Choroid plexus epithelial cell (primary cell): ENCODE results near the gene SYF2.

ENCODE experiments used
- DNase-seq: peaks from one replicate; pipeline ENCODE4 v3.0.0-alpha.2; 2010; ENCODE audit warnings: low read depth
- H3K4me3 ChIP-seq: 2 replicates; pipeline ENCODE4 v1.5.1; 2011; ENCODE audit warnings: low read depth, mild to moderate bottlenecking, control low read depth, low read length, moderate library complexity
- CTCF ChIP-seq: conservative IDR thresholded peaks from 2 replicates; pipeline ENCODE4 v1.5.1; 2011; ENCODE audit warnings: low read depth, mild to moderate bottlenecking, control low read depth, inconsistent platforms, low read length, moderate library complexity

SYF2 gene

GRCh38 chr1:25247024-25247828, 14.9 kb upstream of the SYF2 start, which contains the start of gene RSRP1:
RSRP1 (minus strand) TSS chr1:25247454; CDS start chr1:25246963, 491 bp downstream.
- H3K4me3 ChIP-seq, result peak within 1 kb of the TSS; percentile 97
- peak; percentile 6 for TF ChIP-seq CTCF
- DNase-seq, result peak; percentile 99

- no peak for TF ChIP-seq CTCF
- peak; percentile 40 for DNase-seq
- H3K4me3 ChIP-seq, result peak overlapping the region; percentile 97
Observed at GRCh38 chr1:25246600-25247023, 14.3 kb upstream of the SYF2 start.

- peak; percentile 58 for DNase-seq
- peak overlapping the region; percentile 97 for H3K4me3 ChIP-seq
- no peak for TF ChIP-seq CTCF
Observed at GRCh38 chr1:25245809-25246599, 13.7 kb upstream of the SYF2 start.

GRCh38 chr1:25245393-25245792, 13.1 kb upstream of the SYF2 start:
- H3K4me3 ChIP-seq, result peak overlapping the region; percentile 97
- no peak for TF ChIP-seq CTCF
- DNase-seq, result no peak

GRCh38 chr1:25243907-25244306, 11.6 kb upstream of the SYF2 start:
- no peak overlapping the region for H3K4me3 ChIP-seq
- DNase-seq, result no peak
- TF ChIP-seq CTCF, result no peak

GRCh38 chr1:25239681-25240541, 7.6 kb upstream of the SYF2 start:
- H3K4me3 ChIP-seq, result peak overlapping the region; percentile 65
- peak; percentile 75 for TF ChIP-seq CTCF
- DNase-seq, result peak; percentile 93
